Stimulated activated CD8-positive, alpha-beta memory T cell treated with anti-CD3 and anti-CD28 coated beads, Interleukin-15, amount 100 ng/mL, for 48 hours (primary cell): ENCODE results near the gene RPA1.

Experiments used
- DNase-seq, 2 donors: peaks; one replicate each; pipeline ENCODE4 v3.0.0-alpha.2; 2020; ENCODE audit warnings: low read depth in 2 of 2

The RPA1 gene

DNA sequence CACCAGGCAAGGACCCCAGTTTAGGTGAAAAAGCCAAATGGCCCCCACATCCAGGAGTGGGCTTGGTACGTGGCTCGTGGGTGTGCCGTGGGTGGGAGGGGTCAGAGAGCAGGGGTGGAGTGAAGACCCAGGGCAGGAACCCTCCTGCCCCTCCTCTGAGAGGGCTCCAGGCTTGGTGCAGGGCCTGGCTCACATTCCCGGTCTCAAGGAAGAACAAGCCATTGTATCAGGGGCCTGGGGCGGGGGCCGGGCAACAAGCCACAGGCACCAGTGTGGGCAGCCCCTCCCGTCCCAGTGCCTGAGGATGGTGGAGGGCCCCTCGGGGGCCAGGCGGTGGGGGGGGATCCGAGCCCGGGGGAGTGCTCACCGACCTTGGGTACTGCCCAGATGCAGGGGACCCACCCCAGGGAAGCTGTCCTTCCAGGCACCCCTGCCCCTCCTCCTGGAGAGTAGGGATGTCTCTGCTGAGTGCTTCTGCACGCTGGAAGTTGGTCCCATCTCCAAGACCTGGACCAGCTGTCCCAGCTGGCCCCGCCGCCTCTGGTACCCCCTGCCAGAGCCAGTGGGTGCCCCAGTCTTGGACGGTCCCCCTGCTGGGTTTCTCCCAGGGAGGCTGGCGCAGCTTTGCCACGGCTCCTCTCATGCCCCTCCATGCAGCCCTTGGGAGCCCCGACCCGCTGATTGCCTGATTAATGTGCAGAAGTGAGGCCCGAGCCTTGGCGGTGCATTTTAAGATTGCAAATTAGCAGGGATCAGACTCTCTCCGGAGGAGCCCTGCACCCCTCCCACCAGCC is 111.7 kb downstream of the RPA1 start:
- no peak for DNase-seq

DNA sequence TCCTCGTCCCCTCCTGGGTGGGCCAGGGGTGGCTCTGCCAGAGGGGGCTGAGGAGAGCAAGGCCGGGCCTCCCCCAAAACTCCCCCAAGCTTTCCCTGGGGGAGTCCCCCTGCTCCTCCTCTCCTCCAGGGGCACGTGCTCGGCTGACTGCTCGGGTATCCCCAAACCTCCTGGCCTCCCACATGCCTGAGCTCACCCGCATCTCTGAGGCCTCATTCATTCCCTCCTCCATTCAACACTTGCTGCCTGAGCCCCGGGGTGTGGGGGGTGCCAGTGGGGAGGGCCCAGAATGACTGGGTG is 112.2 kb downstream of the RPA1 start:
- DNase-seq: no peak

GRCh38 chr17:1942666-1943435 is 113.0 kb downstream of the RPA1 start:
- no peak for DNase-seq

- no peak for DNase-seq
Observed at GRCh38 chr17:1943436-1943831, 113.6 kb downstream of the RPA1 start.

DNA sequence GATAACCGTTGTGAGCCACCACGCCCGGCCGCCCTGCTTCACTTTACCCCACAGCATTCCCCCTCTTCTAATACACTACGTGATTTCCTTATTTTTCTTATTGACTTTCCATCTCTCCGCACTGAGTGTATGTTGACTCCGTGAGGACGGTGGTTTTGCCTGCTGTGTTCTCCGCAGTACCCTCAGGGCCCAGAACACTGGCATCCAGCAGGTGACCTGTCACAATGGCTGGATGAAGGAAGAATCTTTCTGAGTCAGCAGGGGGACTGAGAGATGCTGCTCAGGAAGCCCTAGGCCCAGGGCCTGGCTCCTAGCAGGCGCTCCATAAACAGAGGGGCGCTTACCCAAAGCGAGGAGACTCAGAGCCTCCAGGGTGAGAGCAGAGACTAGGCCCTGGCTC is 115.8 kb downstream of the RPA1 start:
- DNase-seq: no peak

DNA sequence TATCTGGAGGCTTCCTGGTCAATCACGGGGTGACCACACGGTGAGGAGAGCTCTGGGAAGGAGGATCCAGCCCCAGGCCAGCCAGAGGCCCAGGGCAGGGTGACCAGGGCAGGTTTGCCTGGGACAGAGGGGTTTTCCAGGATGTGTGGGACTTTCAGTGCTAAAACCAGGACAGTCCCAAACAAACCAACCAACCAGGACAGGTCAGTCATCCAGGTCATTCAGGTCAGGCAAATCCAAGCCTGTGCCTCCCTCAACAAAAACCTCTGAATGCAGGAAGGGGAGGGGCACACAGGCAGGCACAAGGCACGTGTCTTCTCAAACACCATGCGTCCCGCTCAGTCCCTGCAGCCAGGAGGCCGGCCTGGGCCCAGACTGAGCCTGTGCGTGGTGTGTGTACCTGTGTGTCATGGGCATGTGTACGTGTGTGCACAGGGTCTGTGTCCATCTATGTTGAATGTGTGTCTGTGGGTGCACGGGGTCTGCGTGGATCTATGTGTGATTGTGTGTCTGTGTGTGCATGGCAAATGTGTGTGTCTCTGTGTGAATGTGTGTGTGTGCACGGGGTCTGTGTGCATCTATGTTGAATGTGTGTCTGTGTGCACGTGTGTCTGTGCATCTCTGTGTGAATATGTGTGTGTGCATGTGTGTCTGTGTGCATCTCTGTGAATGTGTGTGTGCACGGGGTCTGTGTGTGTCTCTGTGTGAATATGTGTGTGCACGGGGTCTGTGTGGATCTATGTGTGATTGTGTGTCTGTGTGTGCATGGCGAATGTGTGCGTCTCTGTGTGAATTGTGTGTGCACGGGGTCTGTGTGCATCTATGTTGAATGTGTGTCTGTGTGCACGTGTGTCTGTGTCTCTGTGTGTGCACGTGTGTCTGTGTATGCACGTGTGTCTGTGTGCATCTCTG is 116.5 kb downstream of the RPA1 start:
- DNase-seq: no peak

GRCh38 chr17:1947229-1947742 is 117.5 kb downstream of the RPA1 start:
- DNase-seq: no peak

- no peak for DNase-seq
Observed at GRCh38 chr17:1947743-1948516, 118.1 kb downstream of the RPA1 start.

GRCh38 chr17:1948517-1948825 is 118.7 kb downstream of the RPA1 start:
- DNase-seq: no peak
